Measurements from ENCODE around the gene FNDC7. TPM values are rescaled to one million over a fixed set of nuclear protein-coding genes. Genes with fewer than 3 reads are reported as not detected.

Gene FNDC7
- total RNA-seq, 1 donor from 2014 or later, result not detected

DNA sequence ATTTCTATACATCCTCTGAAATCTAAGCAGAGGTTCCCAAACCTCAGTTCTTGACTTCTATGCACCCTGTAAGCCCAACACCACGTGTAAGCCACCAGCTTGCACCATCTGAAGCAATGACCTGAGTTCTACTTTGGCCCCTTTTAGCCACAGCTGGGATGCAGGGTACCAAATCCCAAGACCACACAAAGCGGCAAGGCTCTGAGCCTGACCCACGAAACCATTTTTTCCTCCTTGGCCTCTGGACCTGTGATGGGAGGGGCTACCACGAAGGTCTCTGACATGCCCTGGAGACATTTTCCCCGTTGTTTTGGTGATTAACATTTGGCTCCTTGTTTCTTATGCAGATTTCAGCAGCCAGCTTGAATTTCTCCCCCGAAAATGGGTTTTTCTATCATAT, 72.6 kb downstream of the FNDC7 start:
- TF ChIP-seq, protein P1, sequence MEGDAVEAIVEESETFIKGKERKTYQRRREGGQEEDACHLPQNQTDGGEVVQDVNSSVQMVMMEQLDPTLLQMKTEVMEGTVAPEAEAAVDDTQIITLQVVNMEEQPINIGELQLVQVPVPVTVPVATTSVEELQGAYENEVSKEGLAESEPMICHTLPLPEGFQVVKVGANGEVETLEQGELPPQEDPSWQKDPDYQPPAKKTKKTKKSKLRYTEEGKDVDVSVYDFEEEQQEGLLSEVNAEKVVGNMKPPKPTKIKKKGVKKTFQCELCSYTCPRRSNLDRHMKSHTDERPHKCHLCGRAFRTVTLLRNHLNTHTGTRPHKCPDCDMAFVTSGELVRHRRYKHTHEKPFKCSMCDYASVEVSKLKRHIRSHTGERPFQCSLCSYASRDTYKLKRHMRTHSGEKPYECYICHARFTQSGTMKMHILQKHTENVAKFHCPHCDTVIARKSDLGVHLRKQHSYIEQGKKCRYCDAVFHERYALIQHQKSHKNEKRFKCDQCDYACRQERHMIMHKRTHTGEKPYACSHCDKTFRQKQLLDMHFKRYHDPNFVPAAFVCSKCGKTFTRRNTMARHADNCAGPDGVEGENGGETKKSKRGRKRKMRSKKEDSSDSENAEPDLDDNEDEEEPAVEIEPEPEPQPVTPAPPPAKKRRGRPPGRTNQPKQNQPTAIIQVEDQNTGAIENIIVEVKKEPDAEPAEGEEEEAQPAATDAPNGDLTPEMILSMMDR (conservative IDR thresholded peaks at IDR 0.05), result no peak
- Mint-ChIP-seq H3K27me3 (no peaks in the 10 kb centered on the region), H3K27ac (no peak overlapping the region), H3K36me3 (peaks cover 51% of the 10 kb centered on the region), H3K4me3 (no peak overlapping the region), H3K4me1 (ENCODE audit: unreplicated experiment) (no peaks in the 10 kb centered on the region), H3K9me3 (peaks cover 17% of the 10 kb centered on the region)
- DNase-seq (ENCODE audit: extremely low spot score, unreplicated experiment), result no peak

DNA sequence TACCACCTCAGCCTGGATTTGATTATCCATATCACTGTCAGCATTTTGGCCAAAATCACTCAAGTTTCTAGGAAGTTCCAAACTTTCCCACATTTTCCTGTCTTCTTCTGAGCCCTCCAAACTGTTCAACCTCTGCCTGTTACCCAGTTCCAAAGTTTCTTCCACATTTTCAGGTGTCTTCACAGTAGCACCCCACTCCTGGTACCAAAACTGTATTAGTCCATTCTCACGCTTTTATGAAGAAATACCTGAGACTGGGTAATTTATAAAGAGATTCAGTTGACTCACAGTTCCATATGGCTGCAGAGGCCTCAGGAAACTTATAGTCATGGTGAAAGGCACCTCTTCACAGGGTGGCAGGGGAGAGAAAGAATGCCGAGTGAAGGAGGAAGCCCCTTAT, 73.2 kb downstream of the FNDC7 start:
- H3K9me3 Mint-ChIP-seq, result peaks cover 17% of the 10 kb centered on the region
- H3K36me3 Mint-ChIP-seq, result peaks cover 53% of the 10 kb centered on the region
- H3K4me3 Mint-ChIP-seq, result no peak overlapping the region
- H3K27ac Mint-ChIP-seq, result no peak overlapping the region
- DNase-seq (ENCODE audit: extremely low spot score, unreplicated experiment), result no peak
- no peaks in the 10 kb centered on the region for H3K27me3 Mint-ChIP-seq
- H3K4me1 Mint-ChIP-seq (ENCODE audit: unreplicated experiment), result no peaks in the 10 kb centered on the region
- TF ChIP-seq, protein P1 (conservative IDR thresholded peaks at IDR 0.05), result no peak

DNA sequence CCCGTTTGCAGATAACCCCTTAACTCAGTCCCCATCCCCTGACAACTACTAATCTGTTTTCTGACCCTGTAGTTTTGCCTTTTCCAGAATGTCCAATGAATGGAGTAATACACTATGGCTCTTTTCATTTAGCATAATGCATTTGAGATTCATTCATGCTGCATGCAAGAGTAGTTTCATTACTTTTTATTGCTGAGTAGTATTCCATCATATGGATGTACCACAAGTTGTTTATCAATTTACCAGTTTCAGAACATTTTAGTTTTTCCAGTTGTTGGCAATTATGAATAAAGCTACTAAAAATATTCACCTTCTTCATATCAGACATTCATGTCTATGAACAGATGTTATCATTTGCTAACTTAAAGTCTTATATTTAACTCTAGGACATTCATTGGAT, 79.1 kb downstream of the FNDC7 start:
- H3K36me3 Mint-ChIP-seq, result peaks cover 47% of the 10 kb centered on the region
- H3K27ac Mint-ChIP-seq, result no peak overlapping the region
- no peaks in the 10 kb centered on the region for H3K4me1 Mint-ChIP-seq (ENCODE audit: unreplicated experiment)
- H3K4me3 Mint-ChIP-seq, result no peak overlapping the region
- H3K27me3 Mint-ChIP-seq, result no peaks in the 10 kb centered on the region
- peaks cover 14% of the 10 kb centered on the region for H3K9me3 Mint-ChIP-seq
- DNase-seq (ENCODE audit: extremely low spot score, unreplicated experiment), result no peak
- TF ChIP-seq, protein P1 (conservative IDR thresholded peaks at IDR 0.05), result no peak

Other genes starting within 250 kb of the FNDC7 start
- 8.9 and 11.2 TPM in 2 replicates for gene EEIG2, start 152.8 kb upstream of the FNDC7 start, total RNA-seq (ENCODE audit: low replicate concordance)
- gene HENMT1, start 51.8 kb upstream of the FNDC7 start, total RNA-seq (ENCODE audit: low replicate concordance), result 6.9 and 11.5 TPM in 2 replicates
- gene PRPF38B, start 20.6 kb upstream of the FNDC7 start, total RNA-seq (ENCODE audit: low replicate concordance), result 37.3 and 45.6 TPM in 2 replicates
- 40.5 and 48.4 TPM in 2 replicates for gene STXBP3, start 33.8 kb downstream of the FNDC7 start, total RNA-seq (ENCODE audit: low replicate concordance)
- gene AKNAD1, start 144.2 kb downstream of the FNDC7 start, total RNA-seq (ENCODE audit: low replicate concordance), result 0.92 TPM in 1 of 2 replicates, not detected in the other
- 21.8 and 27.9 TPM in 2 replicates for gene GPSM2, start 164.1 kb downstream of the FNDC7 start, total RNA-seq (ENCODE audit: low replicate concordance)